Type B pancreatic cell (in vitro differentiated cells): ENCODE measurements around the gene DUSP15. TPM values are rescaled to one million over a fixed set of nuclear protein-coding genes. Genes with fewer than 3 reads are reported as not detected.

Experiments
- DNase-seq: peaks from one replicate; pipeline ENCODE4 v3.0.0; 2021; ENCODE audit warnings: mixed read lengths; ENCODE audit not compliant: unreplicated experiment; ENCODE audit errors: extremely low spot score
- H3K27ac Mint-ChIP-seq: 2 replicates; pipeline ENCODE4 v1.8.0; 2021; ENCODE audit warnings: mild to moderate bottlenecking, mixed read lengths
- H3K27me3 Mint-ChIP-seq: 2 replicates; pipeline ENCODE4 v1.8.0; 2021; ENCODE audit warnings: mixed read lengths
- H3K36me3 Mint-ChIP-seq: 2 replicates; pipeline ENCODE4 v1.8.0; 2021; ENCODE audit warnings: mixed read lengths
- H3K4me1 Mint-ChIP-seq: one replicate; pipeline ENCODE4 v1.8.0; 2021; ENCODE audit warnings: mixed read lengths; ENCODE audit not compliant: unreplicated experiment
- H3K4me3 Mint-ChIP-seq: 2 replicates; pipeline ENCODE4 v1.8.0; 2021; ENCODE audit warnings: mild to moderate bottlenecking, mixed read lengths
- H3K9me3 Mint-ChIP-seq: 2 replicates; pipeline ENCODE4 v1.8.0; 2021; ENCODE audit warnings: mixed read lengths
- total RNA-seq: library from RNA; stranded (reverse); gene quantifications from 2 replicates; pipeline ENCODE4 v1.2.1, GENCODE V29; 2021; ENCODE audit warnings: low replicate concordance
- TF ChIP-seq, protein P1 (sequence below): fragments of 200-600 bp; sonication (generic); conservative IDR thresholded peaks from 2 replicates; pipeline ENCODE4 v1.5.0; 2021; ENCODE audit warnings: antibody characterized with exemption, mild to moderate bottlenecking

DUSP15 gene
- total RNA-seq, 1 donor from 2014 or later: 9.1 TPM

DNA sequence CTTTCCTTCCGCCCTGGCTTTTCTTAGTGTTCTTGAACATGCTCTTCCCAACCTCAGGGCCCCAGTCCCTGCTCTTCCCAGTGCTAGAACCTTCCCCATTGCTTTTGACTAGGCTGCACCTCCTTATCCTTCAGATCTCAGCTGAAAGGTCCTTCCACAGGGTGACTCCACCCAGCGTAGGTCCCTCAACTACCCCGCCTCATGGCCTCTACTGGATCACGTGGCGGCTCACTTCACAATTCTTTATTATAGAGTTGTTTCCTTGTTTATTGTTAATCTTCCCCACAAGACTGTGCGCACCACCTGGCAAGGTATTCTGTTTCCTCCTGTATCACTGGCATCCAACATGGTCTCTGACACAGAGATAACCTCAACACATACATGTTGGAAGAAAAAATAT lies 31.3 kb upstream of the DUSP15 start:
- TF ChIP-seq, protein P1, sequence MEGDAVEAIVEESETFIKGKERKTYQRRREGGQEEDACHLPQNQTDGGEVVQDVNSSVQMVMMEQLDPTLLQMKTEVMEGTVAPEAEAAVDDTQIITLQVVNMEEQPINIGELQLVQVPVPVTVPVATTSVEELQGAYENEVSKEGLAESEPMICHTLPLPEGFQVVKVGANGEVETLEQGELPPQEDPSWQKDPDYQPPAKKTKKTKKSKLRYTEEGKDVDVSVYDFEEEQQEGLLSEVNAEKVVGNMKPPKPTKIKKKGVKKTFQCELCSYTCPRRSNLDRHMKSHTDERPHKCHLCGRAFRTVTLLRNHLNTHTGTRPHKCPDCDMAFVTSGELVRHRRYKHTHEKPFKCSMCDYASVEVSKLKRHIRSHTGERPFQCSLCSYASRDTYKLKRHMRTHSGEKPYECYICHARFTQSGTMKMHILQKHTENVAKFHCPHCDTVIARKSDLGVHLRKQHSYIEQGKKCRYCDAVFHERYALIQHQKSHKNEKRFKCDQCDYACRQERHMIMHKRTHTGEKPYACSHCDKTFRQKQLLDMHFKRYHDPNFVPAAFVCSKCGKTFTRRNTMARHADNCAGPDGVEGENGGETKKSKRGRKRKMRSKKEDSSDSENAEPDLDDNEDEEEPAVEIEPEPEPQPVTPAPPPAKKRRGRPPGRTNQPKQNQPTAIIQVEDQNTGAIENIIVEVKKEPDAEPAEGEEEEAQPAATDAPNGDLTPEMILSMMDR: no peak
- no peak overlapping the region for H3K27ac Mint-ChIP-seq
- H3K9me3 Mint-ChIP-seq: no peaks in the 10 kb centered on the region
- no peaks in the 10 kb centered on the region for H3K36me3 Mint-ChIP-seq
- DNase-seq: no peak
- peaks cover 13% of the 10 kb centered on the region for H3K27me3 Mint-ChIP-seq
- H3K4me3 Mint-ChIP-seq: no peak overlapping the region
- H3K4me1 Mint-ChIP-seq: no peaks in the 10 kb centered on the region

DNA sequence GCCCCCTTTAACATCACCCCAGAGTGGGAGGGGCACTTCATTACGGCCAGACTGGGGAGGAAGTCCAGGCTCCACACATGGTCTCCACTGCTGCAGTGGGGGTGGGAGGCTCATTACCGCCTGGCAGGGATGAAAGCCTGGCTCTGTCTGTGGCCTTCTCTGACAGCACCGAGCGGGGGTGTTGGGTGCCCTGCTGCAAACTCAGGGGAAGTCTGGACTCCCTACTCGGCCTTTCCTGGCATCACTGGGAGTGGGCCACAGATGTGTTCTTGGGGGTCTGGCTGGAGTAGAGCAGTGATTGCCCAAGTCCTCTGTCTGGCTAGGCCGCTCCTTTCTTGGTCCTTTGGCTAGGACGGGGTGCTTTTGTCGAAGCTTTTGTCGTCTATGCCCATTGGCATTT lies 27.2 kb upstream of the DUSP15 start:
- Mint-ChIP-seq H3K27me3 (peaks cover 13% of the 10 kb centered on the region), H3K36me3 (no peaks in the 10 kb centered on the region), H3K4me1 (no peaks in the 10 kb centered on the region), H3K9me3 (no peaks in the 10 kb centered on the region), H3K27ac (no peak overlapping the region), H3K4me3 (no peak overlapping the region)
- TF ChIP-seq, protein P1: no peak
- no peak for DNase-seq

DNA sequence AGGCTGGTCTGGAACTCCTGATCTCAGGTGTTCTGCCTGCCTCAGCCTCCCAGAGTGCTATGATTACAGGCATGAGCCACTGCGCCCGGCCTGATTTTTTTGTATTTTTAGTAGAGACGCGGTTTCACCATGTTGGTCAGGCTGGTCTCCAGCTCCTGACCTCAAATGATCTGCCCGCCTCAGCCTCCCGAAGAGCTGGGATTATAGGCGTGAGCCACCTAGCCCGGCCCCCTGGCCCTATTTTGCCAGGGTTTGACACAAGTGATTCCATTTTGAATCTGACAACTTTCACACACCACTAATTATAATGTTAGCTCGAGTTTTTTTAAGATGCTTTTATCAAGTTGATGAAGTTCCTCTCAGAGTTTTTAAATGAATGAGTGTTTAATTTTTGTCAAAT lies 25.7 kb upstream of the DUSP15 start:
- Mint-ChIP-seq H3K9me3 (no peaks in the 10 kb centered on the region), H3K27ac (no peak overlapping the region), H3K36me3 (no peaks in the 10 kb centered on the region), H3K4me3 (no peak overlapping the region), H3K4me1 (no peaks in the 10 kb centered on the region), H3K27me3 (peaks cover 13% of the 10 kb centered on the region)
- DNase-seq: no peak
- TF ChIP-seq, protein P1: no peak

DNA sequence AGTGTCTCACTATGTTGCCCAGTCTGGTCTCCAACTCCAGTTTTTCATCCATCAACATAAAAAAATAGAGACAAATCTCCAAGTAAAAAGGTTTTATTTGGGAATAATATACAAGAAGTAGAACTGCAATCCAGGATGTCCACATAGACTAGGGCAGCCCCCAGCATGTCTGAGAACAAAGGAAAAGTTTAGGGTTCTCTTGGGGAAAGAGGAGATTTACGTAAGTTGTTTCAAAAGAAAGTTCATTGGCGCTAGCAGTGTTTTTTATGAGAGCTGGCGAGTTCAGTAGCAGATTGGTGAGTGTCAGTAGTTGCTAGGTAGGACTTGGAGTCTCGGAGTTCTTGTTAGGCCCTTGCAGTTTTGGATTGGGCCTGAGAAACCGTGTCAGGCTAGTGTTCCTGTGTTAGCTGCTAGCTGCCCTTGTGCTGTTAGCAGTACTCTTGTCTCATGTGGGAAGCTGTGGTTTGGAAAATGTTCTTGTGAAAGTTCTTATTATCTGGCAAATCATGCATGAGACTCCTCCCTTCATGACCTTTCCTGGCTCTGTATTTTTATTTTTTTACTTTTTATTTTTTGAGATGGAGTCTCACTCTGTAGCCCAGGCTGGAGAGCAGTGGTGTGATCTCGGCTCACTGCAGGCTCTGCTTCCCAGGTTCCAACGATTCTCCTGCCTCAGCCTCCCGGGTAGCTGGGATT lies 24.8 kb upstream of the DUSP15 start:
- TF ChIP-seq, protein P1: no peak
- no peak overlapping the region for H3K27ac Mint-ChIP-seq
- no peaks in the 10 kb centered on the region for H3K36me3 Mint-ChIP-seq
- no peaks in the 10 kb centered on the region for H3K9me3 Mint-ChIP-seq
- H3K27me3 Mint-ChIP-seq: peaks cover 11% of the 10 kb centered on the region
- DNase-seq: no peak
- no peaks in the 10 kb centered on the region for H3K4me1 Mint-ChIP-seq
- no peak overlapping the region for H3K4me3 Mint-ChIP-seq

DNA sequence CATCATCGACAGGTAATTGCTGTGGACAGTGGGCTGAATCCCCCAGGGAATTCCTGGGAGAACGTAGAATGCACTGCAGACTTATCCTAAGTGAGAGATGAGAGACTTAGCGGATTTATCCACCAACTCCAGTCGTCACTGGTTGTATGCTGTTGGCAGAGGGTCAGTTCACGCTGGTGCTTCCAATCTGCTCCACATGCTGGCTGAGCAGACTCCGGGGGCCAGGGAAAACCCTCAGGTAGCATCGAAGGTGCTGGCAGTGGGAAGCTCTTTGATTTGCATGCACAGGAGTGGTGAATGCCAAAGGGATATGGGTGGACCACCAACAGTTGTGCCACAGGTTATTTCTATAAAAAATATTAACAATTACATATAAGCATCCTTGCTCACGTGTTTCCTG lies 20.3 kb upstream of the DUSP15 start:
- Mint-ChIP-seq H3K4me1 (no peaks in the 10 kb centered on the region), H3K27ac (no peak overlapping the region), H3K27me3 (peaks cover 15% of the 10 kb centered on the region), H3K36me3 (no peaks in the 10 kb centered on the region), H3K4me3 (no peak overlapping the region), H3K9me3 (no peaks in the 10 kb centered on the region)
- TF ChIP-seq, protein P1: no peak
- no peak for DNase-seq
